Activated CD8-positive, alpha-beta T cell treated with anti-CD3 and anti-CD28 coated beads for 36 hours (primary cell): ENCODE results near the gene CD38. TPM values are rescaled to one million over a fixed set of nuclear protein-coding genes. Genes with fewer than 3 reads are reported as not detected.

ENCODE experiments used
- ATAC-seq: fragments of 200-7000 bp; cut with Tn5 transposase; one replicate; pipeline ENCODE4 v1.10.0; 2021; ENCODE audit warnings: mild to moderate bottlenecking, moderate library complexity
- CTCF ChIA-PET: fragments of 350-600 bp; sonication (Branson Sonifier 250); formaldehyde crosslinking; loops from one replicate; lab custom pipeline; 2021; ENCODE audit warnings: antibody characterized with exemption; lab: Charles Lee
- POLR2A ChIA-PET: fragments of 350-600 bp; sonication (Branson Sonifier 250); formaldehyde crosslinking; loops from one replicate; lab custom pipeline; 2021; ENCODE audit warnings: antibody characterized with exemption; lab: Charles Lee
- DNase-seq: peaks from one replicate; pipeline ENCODE4 v3.0.0-alpha.2; 2020
- H3K27ac Mint-ChIP-seq: one replicate; pipeline ENCODE4 v1.8.0; 2021; ENCODE audit warnings: mild to moderate bottlenecking, mixed read lengths
- H3K27me3 Mint-ChIP-seq: one replicate; pipeline ENCODE4 v1.8.0; 2021; ENCODE audit warnings: mixed read lengths
- H3K36me3 Mint-ChIP-seq: one replicate; pipeline ENCODE4 v1.8.0; 2021; ENCODE audit warnings: low read depth, mixed read lengths
- H3K4me1 Mint-ChIP-seq: one replicate; pipeline ENCODE4 v1.8.0; 2021; ENCODE audit warnings: low read depth, mixed read lengths
- H3K4me3 Mint-ChIP-seq: one replicate; pipeline ENCODE4 v1.8.0; 2021; ENCODE audit warnings: mild to moderate bottlenecking, moderate library complexity, mixed read lengths
- H3K9me3 Mint-ChIP-seq: one replicate; pipeline ENCODE4 v1.8.0; 2021; ENCODE audit warnings: mixed read lengths
- intact Hi-C: fragments of 100-400 bp; cut with micrococcal nuclease; formaldehyde crosslinking; loops from one replicate; pipeline ENCODE4 v1.10.0; 2022
- total RNA-seq, 2 experiments: library from RNA; stranded (reverse); gene quantifications; one replicate each; pipeline ENCODE4 v1.2.3, GENCODE V29; 2021
- TF ChIP-seq, protein P1 (sequence below): fragments of 200-600 bp; IDR thresholded peaks from one replicate; pipeline ENCODE4 v1.8.0; 2022; ENCODE audit warnings: antibody characterized with exemption, mild to moderate bottlenecking

The CD38 gene
- total RNA-seq, 2 experiments from 2014 or later, result 24.3 to 25.6 TPM

DNA sequence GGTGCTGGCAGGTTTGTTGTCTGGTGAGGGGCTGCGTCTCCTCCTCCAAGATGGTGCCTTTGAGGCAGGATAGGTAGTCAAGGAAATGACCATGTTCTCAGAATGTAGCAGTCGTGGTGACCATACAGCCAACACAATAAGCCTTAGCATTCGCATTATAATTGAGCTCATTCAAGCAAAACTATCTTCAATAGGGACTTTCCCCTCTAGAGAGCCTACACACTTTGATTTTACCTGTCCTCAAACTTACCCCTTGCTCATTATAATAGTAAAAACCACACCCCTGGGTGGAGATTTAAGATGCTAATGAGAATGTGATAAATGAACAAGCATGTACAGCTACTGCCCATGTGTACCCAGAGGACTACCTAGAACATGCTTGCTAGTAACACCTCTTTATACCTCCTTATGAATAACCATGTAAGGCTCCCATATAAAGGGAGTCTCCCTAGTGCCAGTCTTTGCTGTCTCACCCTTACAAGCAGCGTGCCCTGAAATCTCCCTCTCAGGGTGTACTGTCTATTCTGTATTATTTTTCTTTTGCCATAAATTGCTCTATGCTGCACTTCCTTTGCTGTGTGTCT is 112.2 kb downstream of the CD38 start:
- ChIA-PET POLR2A (interaction anchor here (1.1 kb wide), 1 partner anchor 72 kb away, joined by 3 read pairs; no protein-coding TSS in a partner anchor), CTCF (interaction anchor here (1.0 to 1.6 kb wide), 4 partner anchors 8 to 309 kb away, joined by 3 to 7 read pairs (median 4); no protein-coding TSS in a partner anchor)
- H3K27ac Mint-ChIP-seq, result no peak overlapping the region
- intact Hi-C loops, result no loop called here
- H3K4me3 Mint-ChIP-seq, result no peak overlapping the region
- ATAC-seq, result no peak
- H3K36me3 Mint-ChIP-seq, result no peaks in the 10 kb centered on the region
- no peaks in the 10 kb centered on the region for H3K4me1 Mint-ChIP-seq
- DNase-seq, result no peak
- no peaks in the 10 kb centered on the region for H3K9me3 Mint-ChIP-seq
- TF ChIP-seq, protein P1, sequence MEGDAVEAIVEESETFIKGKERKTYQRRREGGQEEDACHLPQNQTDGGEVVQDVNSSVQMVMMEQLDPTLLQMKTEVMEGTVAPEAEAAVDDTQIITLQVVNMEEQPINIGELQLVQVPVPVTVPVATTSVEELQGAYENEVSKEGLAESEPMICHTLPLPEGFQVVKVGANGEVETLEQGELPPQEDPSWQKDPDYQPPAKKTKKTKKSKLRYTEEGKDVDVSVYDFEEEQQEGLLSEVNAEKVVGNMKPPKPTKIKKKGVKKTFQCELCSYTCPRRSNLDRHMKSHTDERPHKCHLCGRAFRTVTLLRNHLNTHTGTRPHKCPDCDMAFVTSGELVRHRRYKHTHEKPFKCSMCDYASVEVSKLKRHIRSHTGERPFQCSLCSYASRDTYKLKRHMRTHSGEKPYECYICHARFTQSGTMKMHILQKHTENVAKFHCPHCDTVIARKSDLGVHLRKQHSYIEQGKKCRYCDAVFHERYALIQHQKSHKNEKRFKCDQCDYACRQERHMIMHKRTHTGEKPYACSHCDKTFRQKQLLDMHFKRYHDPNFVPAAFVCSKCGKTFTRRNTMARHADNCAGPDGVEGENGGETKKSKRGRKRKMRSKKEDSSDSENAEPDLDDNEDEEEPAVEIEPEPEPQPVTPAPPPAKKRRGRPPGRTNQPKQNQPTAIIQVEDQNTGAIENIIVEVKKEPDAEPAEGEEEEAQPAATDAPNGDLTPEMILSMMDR, result no peak
- no peaks in the 10 kb centered on the region for H3K27me3 Mint-ChIP-seq

- no peaks in the 10 kb centered on the region for H3K4me1 Mint-ChIP-seq
- intact Hi-C loops, result no loop called here
- no peak overlapping the region for H3K27ac Mint-ChIP-seq
- DNase-seq (no peak), ATAC-seq (no peak)
- H3K36me3 Mint-ChIP-seq, result no peaks in the 10 kb centered on the region
- H3K4me3 Mint-ChIP-seq, result no peak overlapping the region
- no peaks in the 10 kb centered on the region for H3K27me3 Mint-ChIP-seq
- ChIA-PET CTCF (interaction anchor here (1.4 kb wide), 2 partner anchors 9 to 65 kb away, joined by 3 to 7 read pairs; no protein-coding TSS in a partner anchor), POLR2A (no interaction called here)
- TF ChIP-seq, protein P1, result no peak
- no peaks in the 10 kb centered on the region for H3K9me3 Mint-ChIP-seq
Measured at GRCh38 chr4:15891312-15891711, 113.2 kb downstream of the CD38 start.

DNA sequence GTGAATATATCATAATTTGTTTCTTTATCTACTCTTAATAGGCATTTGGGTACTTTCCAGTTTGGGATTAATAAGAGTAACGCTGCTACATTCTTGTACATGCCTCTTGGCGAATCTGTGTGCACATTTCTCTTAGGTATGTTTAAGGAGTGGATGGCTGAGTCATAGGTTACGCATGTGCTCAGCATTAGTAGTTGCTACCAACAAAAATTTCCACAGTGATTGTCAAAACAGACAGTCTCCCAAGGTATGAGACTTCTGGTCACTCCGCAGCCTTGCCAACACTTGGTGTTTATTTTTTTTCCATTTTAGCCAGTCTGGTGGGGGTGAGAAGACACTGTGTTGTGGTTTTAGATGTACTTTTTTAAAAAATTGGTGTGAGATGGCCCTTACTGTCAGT is 115.8 kb downstream of the CD38 start:
- H3K9me3 Mint-ChIP-seq, result no peaks in the 10 kb centered on the region
- H3K4me3 Mint-ChIP-seq, result no peak overlapping the region
- ATAC-seq, result no peak
- TF ChIP-seq, protein P1, result no peak
- intact Hi-C loops, result no loop called here
- H3K27me3 Mint-ChIP-seq, result peaks cover 7% of the 10 kb centered on the region
- POLR2A ChIA-PET, result no interaction called here
- no peak overlapping the region for H3K27ac Mint-ChIP-seq
- H3K36me3 Mint-ChIP-seq, result no peaks in the 10 kb centered on the region
- CTCF ChIA-PET, result interaction anchor here (3.0 kb wide), 1 partner anchor 11 kb away, joined by 21 read pairs; no protein-coding TSS in a partner anchor
- DNase-seq, result no peak
- no peaks in the 10 kb centered on the region for H3K4me1 Mint-ChIP-seq

DNA sequence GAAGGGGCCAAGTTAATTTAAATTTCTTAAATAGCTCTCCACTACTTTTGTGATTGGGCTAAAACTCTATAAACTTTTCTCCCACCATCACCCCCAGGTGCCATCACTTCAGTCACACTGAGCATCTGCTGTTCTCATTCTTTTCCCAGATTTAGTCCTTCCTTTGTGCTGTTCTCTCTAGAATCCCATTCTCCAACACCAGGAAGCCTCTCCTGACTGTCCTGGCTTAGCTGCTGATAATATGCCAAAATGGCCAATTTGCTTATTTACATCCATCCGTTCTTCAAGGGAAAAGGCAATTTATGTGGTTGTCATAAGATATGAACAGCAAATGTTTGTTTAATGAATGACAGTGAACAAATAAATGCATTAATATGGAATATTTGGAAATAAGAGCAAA is 116.3 kb downstream of the CD38 start:
- TF ChIP-seq, protein P1, result no peak
- DNase-seq (no peak), ATAC-seq (no peak)
- POLR2A ChIA-PET, result no interaction called here
- Mint-ChIP-seq H3K27me3 (peaks cover 10% of the 10 kb centered on the region), H3K36me3 (no peaks in the 10 kb centered on the region), H3K4me1 (no peaks in the 10 kb centered on the region), H3K9me3 (no peaks in the 10 kb centered on the region), H3K4me3 (no peak overlapping the region), H3K27ac (no peak overlapping the region)
- intact Hi-C loops, result no loop called here
- CTCF ChIA-PET, result interaction anchor here (3.0 kb wide), 1 partner anchor 11 kb away, joined by 21 read pairs; no protein-coding TSS in a partner anchor
